ENCODE results near the gene LUZP1.

GRCh38 chr1:23215751-23216449 lies 47.2 kb upstream of the LUZP1 start:
- TF ChIP-seq CTCF (IDR thresholded peaks at IDR 0.05) (no peak), CHD2 (IDR thresholded peaks at IDR 0.05; ENCODE audit: low read length, partially characterized antibody) (no peak), RFX5 (IDR thresholded peaks at IDR 0.05; ENCODE audit: low read length) (no peak), SIN3A (IDR thresholded peaks at IDR 0.05; ENCODE audit: borderline replicate concordance, low read depth, low read length) (no peak), POLR2AphosphoS5 (IDR thresholded peaks at IDR 0.05; ENCODE audit: low read depth, low read length) (no peak), TAF1 (IDR thresholded peaks at IDR 0.05; ENCODE audit: borderline replicate concordance, low read depth, low read length) (no peak)
- TF ChIP-seq, protein P1, sequence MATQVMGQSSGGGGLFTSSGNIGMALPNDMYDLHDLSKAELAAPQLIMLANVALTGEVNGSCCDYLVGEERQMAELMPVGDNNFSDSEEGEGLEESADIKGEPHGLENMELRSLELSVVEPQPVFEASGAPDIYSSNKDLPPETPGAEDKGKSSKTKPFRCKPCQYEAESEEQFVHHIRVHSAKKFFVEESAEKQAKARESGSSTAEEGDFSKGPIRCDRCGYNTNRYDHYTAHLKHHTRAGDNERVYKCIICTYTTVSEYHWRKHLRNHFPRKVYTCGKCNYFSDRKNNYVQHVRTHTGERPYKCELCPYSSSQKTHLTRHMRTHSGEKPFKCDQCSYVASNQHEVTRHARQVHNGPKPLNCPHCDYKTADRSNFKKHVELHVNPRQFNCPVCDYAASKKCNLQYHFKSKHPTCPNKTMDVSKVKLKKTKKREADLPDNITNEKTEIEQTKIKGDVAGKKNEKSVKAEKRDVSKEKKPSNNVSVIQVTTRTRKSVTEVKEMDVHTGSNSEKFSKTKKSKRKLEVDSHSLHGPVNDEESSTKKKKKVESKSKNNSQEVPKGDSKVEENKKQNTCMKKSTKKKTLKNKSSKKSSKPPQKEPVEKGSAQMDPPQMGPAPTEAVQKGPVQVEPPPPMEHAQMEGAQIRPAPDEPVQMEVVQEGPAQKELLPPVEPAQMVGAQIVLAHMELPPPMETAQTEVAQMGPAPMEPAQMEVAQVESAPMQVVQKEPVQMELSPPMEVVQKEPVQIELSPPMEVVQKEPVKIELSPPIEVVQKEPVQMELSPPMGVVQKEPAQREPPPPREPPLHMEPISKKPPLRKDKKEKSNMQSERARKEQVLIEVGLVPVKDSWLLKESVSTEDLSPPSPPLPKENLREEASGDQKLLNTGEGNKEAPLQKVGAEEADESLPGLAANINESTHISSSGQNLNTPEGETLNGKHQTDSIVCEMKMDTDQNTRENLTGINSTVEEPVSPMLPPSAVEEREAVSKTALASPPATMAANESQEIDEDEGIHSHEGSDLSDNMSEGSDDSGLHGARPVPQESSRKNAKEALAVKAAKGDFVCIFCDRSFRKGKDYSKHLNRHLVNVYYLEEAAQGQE (IDR thresholded peaks at IDR 0.05; ENCODE audit: low read depth, low read length) = no peak
